Loucy (cell line): Measurements from ENCODE around the gene UBE2Q1.

Experiments used
- H2AFZ ChIP-seq: fragments of 200-600 bp; sonication (generic); 2 replicates; pipeline ENCODE4 v1.6.0; 2016; ENCODE audit warnings: antibody characterized with exemption, mild to moderate bottlenecking, low read length, moderate library complexity
- H3F3A ChIP-seq: fragments of 200-600 bp; 2 replicates; pipeline ENCODE4 v1.6.0; 2016; ENCODE audit warnings: antibody characterized with exemption, low read depth, mild to moderate bottlenecking
- H3K27me3 ChIP-seq: fragments of 200-600 bp; sonication (generic); 2 replicates; pipeline ENCODE4 v1.6.1; 2014; ENCODE audit warnings: low read length, mild to moderate bottlenecking; ENCODE audit not compliant: insufficient read depth, poor library complexity, severe bottlenecking
- H3K36me3 ChIP-seq: fragments of 200-600 bp; sonication (generic); 2 replicates; pipeline ENCODE4 v1.6.1; 2016; ENCODE audit warnings: low read length; ENCODE audit not compliant: insufficient read depth
- H3K4me1 ChIP-seq: fragments of 200-600 bp; sonication (generic); 2 replicates; pipeline ENCODE4 v1.5.1; 2014; ENCODE audit warnings: low read length, mild to moderate bottlenecking; ENCODE audit not compliant: insufficient read depth, poor library complexity, severe bottlenecking
- H3K4me2 ChIP-seq: fragments of 200-600 bp; sonication (generic); 2 replicates; pipeline ENCODE4 v1.6.0; 2014; ENCODE audit warnings: antibody characterized with exemption, low read length, low read depth, mild to moderate bottlenecking; ENCODE audit not compliant: poor library complexity, severe bottlenecking
- H3K4me3 ChIP-seq: fragments of 200-600 bp; sonication (generic); 2 replicates; pipeline ENCODE4 v1.5.1; 2014; ENCODE audit warnings: low read length, mild to moderate bottlenecking, mixed read lengths; ENCODE audit not compliant: poor library complexity, severe bottlenecking
- H3K79me2 ChIP-seq: fragments of 200-600 bp; sonication (generic); 2 replicates; pipeline ENCODE4 v1.6.1; 2014; ENCODE audit warnings: low read length; ENCODE audit not compliant: insufficient read depth
- H3K9ac ChIP-seq: fragments of 200-600 bp; sonication (generic); 2 replicates; pipeline ENCODE4 v1.6.0; 2014; ENCODE audit warnings: mild to moderate bottlenecking, low read depth, low read length, moderate library complexity; ENCODE audit not compliant: poor library complexity, severe bottlenecking
- H3K9me2 ChIP-seq: fragments of 200-600 bp; sonication (generic); replicated peaks from 2 replicates; pipeline ENCODE4 v1.6.1; 2016; ENCODE audit warnings: low read depth, low read length, mixed read lengths
- H3K9me3 ChIP-seq: fragments of 200-600 bp; sonication (generic); 2 replicates; pipeline ENCODE4 v1.6.1; 2014; ENCODE audit warnings: mild to moderate bottlenecking, antibody characterized with exemption, low read length, low read depth; ENCODE audit not compliant: insufficient read depth
- H4K20me1 ChIP-seq: fragments of 200-600 bp; sonication (generic); 2 replicates; pipeline ENCODE4 v1.6.0; 2014; ENCODE audit warnings: antibody characterized with exemption, low read length, mild to moderate bottlenecking; ENCODE audit not compliant: insufficient read depth, poor library complexity, severe bottlenecking
- CTCF ChIP-seq: fragments of 200-600 bp; sonication (generic); conservative IDR thresholded peaks from 2 replicates; pipeline ENCODE4 v1.5.1; 2014; ENCODE audit warnings: mild to moderate bottlenecking, antibody characterized with exemption, low read length
- EZH2phosphoT487 ChIP-seq: fragments of 200-600 bp; IDR thresholded peaks from 2 replicates; pipeline ENCODE4 v1.6.1; 2018; ENCODE audit warnings: antibody characterized with exemption, mild to moderate bottlenecking, moderate library complexity, borderline replicate concordance

Gene UBE2Q1

DNA sequence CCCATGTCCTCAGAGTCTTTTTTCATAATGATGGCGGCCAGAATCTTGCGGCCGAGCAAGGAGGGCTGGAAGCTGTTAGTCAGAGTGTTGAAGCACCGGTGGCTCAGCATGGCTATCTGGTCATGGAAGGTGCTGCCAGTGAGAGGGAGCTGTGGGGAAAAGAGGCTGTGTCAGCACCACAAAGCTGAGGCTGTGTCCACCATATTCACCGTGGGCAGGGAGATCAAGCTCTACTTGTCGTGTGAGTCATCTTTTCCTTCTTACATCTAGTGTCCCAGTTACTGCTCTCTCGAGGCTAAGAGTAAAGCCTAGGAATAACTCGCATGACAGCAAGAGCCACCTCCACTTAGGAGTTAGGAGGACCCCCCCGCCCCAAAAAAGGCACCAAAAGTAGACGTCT is 31.3 kb upstream of the UBE2Q1 start:
- peaks cover 98% of the 10 kb centered on the region for H3K36me3 ChIP-seq

DNA sequence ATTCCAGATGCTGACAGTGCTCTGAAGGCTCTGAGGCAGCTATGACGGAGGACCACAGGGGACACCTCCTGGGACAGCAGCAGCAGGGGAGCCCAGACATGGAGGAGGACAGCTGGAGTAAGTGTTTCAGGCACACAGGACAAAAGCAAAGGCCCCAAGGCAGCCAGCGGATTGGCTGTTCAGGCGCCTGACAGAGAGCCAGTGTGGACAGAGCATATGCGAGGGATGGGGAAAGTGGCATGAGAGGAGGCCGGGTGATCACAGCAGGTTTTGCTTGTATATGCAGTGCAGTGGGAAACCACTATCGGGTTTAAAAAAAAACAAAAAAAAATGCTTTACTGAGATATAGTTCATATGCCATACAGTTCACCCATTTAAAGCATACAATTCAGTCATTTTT is 28.2 kb upstream of the UBE2Q1 start:
- Histone ChIP-seq H3F3A (no peaks in the 10 kb centered on the region), H3K79me2 (no peaks in the 10 kb centered on the region), H3K27me3 (no peaks in the 10 kb centered on the region), H3K36me3 (peaks cover 100% of the 10 kb centered on the region), H3K9me2 (no peaks in the 10 kb centered on the region), H3K9me3 (no peaks in the 10 kb centered on the region), H3K9ac (no peak overlapping the region), H2AFZ (no peak overlapping the region), H3K4me3 (no peak overlapping the region), H3K4me2 (no peak overlapping the region), H3K4me1 (no peaks in the 10 kb centered on the region), H4K20me1 (no peaks in the 10 kb centered on the region)
- TF ChIP-seq EZH2phosphoT487 (no peak), CTCF (no peak)

More for the DNA sequence above, 31.3 kb upstream of the UBE2Q1 start:
- Histone ChIP-seq H3K4me1 (no peaks in the 10 kb centered on the region), H3K4me3 (no peak overlapping the region), H3K27me3 (no peaks in the 10 kb centered on the region), H2AFZ (no peak overlapping the region), H3K79me2 (no peaks in the 10 kb centered on the region), H4K20me1 (no peaks in the 10 kb centered on the region), H3K4me2 (no peak overlapping the region), H3K9ac (no peak overlapping the region), H3F3A (no peaks in the 10 kb centered on the region), H3K9me2 (no peaks in the 10 kb centered on the region), H3K9me3 (no peaks in the 10 kb centered on the region)
- TF ChIP-seq CTCF: no peak
- TF ChIP-seq EZH2phosphoT487: no peak

DNA sequence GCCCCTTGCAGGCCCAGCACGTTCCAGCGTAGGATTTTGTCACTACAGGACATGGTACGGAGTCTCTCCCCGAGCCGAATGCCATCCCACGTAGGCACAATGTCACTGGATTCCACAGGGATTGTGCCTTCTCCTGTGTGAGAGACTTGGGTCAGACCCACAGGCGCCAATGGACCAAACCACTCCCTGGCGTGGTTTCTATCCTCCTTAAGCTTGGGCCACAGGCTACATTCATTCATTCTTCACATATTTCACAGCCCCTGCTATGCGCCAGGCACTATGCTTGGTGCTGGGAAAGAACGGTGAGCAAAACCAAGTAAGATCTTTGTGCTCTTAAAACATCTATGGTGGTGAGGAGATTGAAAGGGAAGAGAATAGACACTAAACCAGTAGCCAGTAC is 27.8 kb upstream of the UBE2Q1 start:
- Histone ChIP-seq H3K9me3 (no peaks in the 10 kb centered on the region), H3K27me3 (no peaks in the 10 kb centered on the region), H3K9ac (no peak overlapping the region), H3K36me3 (peaks cover 98% of the 10 kb centered on the region), H3K4me3 (no peak overlapping the region), H3K79me2 (no peaks in the 10 kb centered on the region), H4K20me1 (no peaks in the 10 kb centered on the region), H2AFZ (no peak overlapping the region), H3K9me2 (no peaks in the 10 kb centered on the region), H3K4me2 (no peak overlapping the region), H3F3A (no peaks in the 10 kb centered on the region), H3K4me1 (no peaks in the 10 kb centered on the region)
- no peak for TF ChIP-seq EZH2phosphoT487
- no peak for TF ChIP-seq CTCF
